Neuronal stem cell (in vitro differentiated cells): ENCODE data around the gene RASGEF1B.
A peak's percentile ranks its signal among the peaks of the same experiment; 100 is the strongest.

Experiments used
- DNase-seq: peaks from one replicate; pipeline ENCODE4 v3.0.0-alpha.2; 2013; ENCODE audit warnings: low spot score
- H2AFZ ChIP-seq: one replicate; pipeline ENCODE4 v1.6.1; 2013; ENCODE audit warnings: mild to moderate bottlenecking, low read length, inconsistent platforms
- H2AK5ac ChIP-seq: 2 replicates; pipeline ENCODE4 v1.6.1; 2013; ENCODE audit warnings: low read depth, mild to moderate bottlenecking, inconsistent platforms, low read length, moderate library complexity, mixed read lengths
- H2BK120ac ChIP-seq: 2 replicates; pipeline ENCODE4 v1.6.1; 2013; ENCODE audit warnings: low read depth, mild to moderate bottlenecking, inconsistent platforms, low read length, moderate library complexity, mixed read lengths
- H2BK12ac ChIP-seq: one replicate; pipeline ENCODE4 v1.6.1; 2013; ENCODE audit warnings: low read length, inconsistent platforms
- H2BK15ac ChIP-seq: 2 replicates; pipeline ENCODE4 v1.6.1; 2013; ENCODE audit warnings: mild to moderate bottlenecking, low read length, inconsistent platforms, mixed read lengths
- H2BK5ac ChIP-seq: one replicate; pipeline ENCODE4 v1.6.1; 2013; ENCODE audit warnings: inconsistent platforms, mild to moderate bottlenecking, low read length, moderate library complexity
- H3K14ac ChIP-seq: one replicate; pipeline ENCODE4 v1.6.1; 2013; ENCODE audit warnings: low read length, inconsistent platforms
- H3K18ac ChIP-seq: 2 replicates; pipeline ENCODE4 v1.6.1; 2013; ENCODE audit warnings: low read length, inconsistent platforms
- H3K23ac ChIP-seq: 2 replicates; pipeline ENCODE4 v1.6.1; 2013; ENCODE audit warnings: low read depth, mild to moderate bottlenecking, mixed read lengths, low read length, inconsistent platforms; ENCODE audit not compliant: poor library complexity
- H3K27ac ChIP-seq: replicated peaks from 3 replicates; pipeline ENCODE4 v1.5.1; 2013; ENCODE audit warnings: low read length, inconsistent platforms
- H3K27me3 ChIP-seq, 3 experiments: 2 replicates each; pipeline ENCODE4 v1.6.1; 2013; ENCODE audit warnings: low read length in 3 of 3, mild to moderate bottlenecking in 2 of 3, inconsistent platforms in 1 of 3, low read depth in 1 of 3, mixed read lengths in 1 of 3, moderate library complexity in 1 of 3; ENCODE audit not compliant: control insufficient read depth in 3 of 3, insufficient read depth in 3 of 3
- H3K36me3 ChIP-seq, 2 donors: replicated peaks in 1 of 2; 2 replicates each; pipeline ENCODE4 v1.6.1; 2013; ENCODE audit warnings: low read length in 2 of 2; ENCODE audit not compliant: control insufficient read depth in 2 of 2, insufficient read depth in 2 of 2
- H3K4ac ChIP-seq: 2 replicates; pipeline ENCODE4 v1.6.1; 2013; ENCODE audit warnings: inconsistent platforms, mild to moderate bottlenecking, low read length, moderate library complexity
- H3K4me1 ChIP-seq, 2 donors: 1 replicate in 1 of 2; 2 replicates in 1 of 2; pipeline ENCODE4 v1.6.1; 2013; ENCODE audit warnings: low read length in 2 of 2, low read depth in 1 of 2; ENCODE audit not compliant: control insufficient read depth in 2 of 2, insufficient read depth in 1 of 2
- H3K4me2 ChIP-seq: one replicate; pipeline ENCODE4 v1.6.1; 2013; ENCODE audit warnings: mild to moderate bottlenecking, low read length, inconsistent platforms; ENCODE audit not compliant: insufficient read depth, poor library complexity, severe bottlenecking
- H3K4me3 ChIP-seq, 2 donors: 2 replicates each; pipeline ENCODE4 v1.5.1; 2013; ENCODE audit warnings: low read length in 2 of 2, mild to moderate bottlenecking in 2 of 2, inconsistent platforms in 1 of 2, moderate library complexity in 1 of 2
- H3K79me1 ChIP-seq: one replicate; pipeline ENCODE4 v1.6.1; 2013; ENCODE audit warnings: low read depth, mild to moderate bottlenecking, inconsistent platforms, low read length, moderate library complexity
- H3K9ac ChIP-seq: one replicate; pipeline ENCODE4 v1.6.1; 2013; ENCODE audit warnings: mild to moderate bottlenecking, low read depth, low read length, inconsistent platforms; ENCODE audit not compliant: poor library complexity
- H3K9me3 ChIP-seq, 2 donors: replicated peaks in 1 of 2; 2 replicates each; pipeline versions ENCODE3 to v1.6.1; 2013; ENCODE audit warnings: low read length in 2 of 2, mild to moderate bottlenecking in 2 of 2, inconsistent platforms in 1 of 2, low read depth in 1 of 2, mixed read lengths in 1 of 2, moderate library complexity in 1 of 2; ENCODE audit not compliant: control insufficient read depth in 2 of 2, insufficient read depth in 1 of 2
- H4K8ac ChIP-seq: one replicate; pipeline ENCODE4 v1.6.1; 2013; ENCODE audit warnings: low read depth, mild to moderate bottlenecking, inconsistent platforms, low read length, moderate library complexity
- H4K91ac ChIP-seq: one replicate; pipeline ENCODE4 v1.6.1; 2013; ENCODE audit warnings: low read length, low read depth, mild to moderate bottlenecking, inconsistent platforms; ENCODE audit not compliant: poor library complexity
- WGBS, 2 donors: extraction: QIAGEN DNeasy Blood & Tissue Kit; methylation state at CpG; one replicate each; pipeline ENCODE4 v1.1.7; 2013; ENCODE audit warnings: missing lambda C conversion rate in 2 of 2, mixed read lengths in 1 of 2; ENCODE audit not compliant: insufficient read length in 2 of 2, insufficient replicate concordance in 1 of 2; ENCODE audit errors: extremely low coverage in 2 of 2; 5-methylcytosine and 5-hydroxymethylcytosine counted together

The RASGEF1B gene

GRCh38 chr4:81469781-81470455, 1.8 kb downstream of the RASGEF1B start:
- Histone ChIP-seq H3K4me3 (no peak overlapping the region), H3K27ac (no peak overlapping the region)
- no CpG with 5 or more reads among the region's 7 CpGs for WGBS, 2 donors

DNA sequence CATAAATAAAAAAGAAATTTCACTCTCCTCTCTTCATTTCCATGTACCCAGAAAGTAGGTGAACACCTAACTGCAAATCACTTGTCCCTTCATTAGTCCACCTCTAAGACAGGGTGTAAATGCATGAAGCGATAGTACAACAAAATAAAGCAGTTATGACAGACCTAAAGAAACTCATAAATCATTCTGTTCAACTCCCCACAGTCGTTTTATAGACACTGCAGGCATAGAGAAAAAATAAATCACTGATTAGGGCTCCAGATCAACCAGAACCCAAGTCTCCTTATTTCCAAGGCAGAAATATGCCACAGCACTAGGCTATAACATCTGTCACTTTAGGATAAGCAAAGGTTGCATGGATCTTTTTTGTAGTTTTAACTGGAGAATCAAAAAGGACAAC, 3.0 kb downstream of the RASGEF1B start:
- Histone ChIP-seq H3K4ac (no peak overlapping the region), H3K18ac (no peak overlapping the region), H3K4me2 (no peak overlapping the region), H3K36me3 (no peaks in the 10 kb centered on the region), H2BK5ac (no peak overlapping the region), H3K27me3 (peaks cover 0 to 43% (median 0%) of the 10 kb centered on the region in 3 experiments), H3K9ac (no peak overlapping the region), H3K4me3 (no peak overlapping the region), H3K4me1 (peaks cover 0 to 11% of the 10 kb centered on the region in 2 donors), H3K79me1 (no peaks in the 10 kb centered on the region), H3K23ac (no peak overlapping the region), H3K14ac (no peak overlapping the region), H2BK12ac (no peak overlapping the region), H2AK5ac (no peak overlapping the region), H4K91ac (no peak overlapping the region), H4K8ac (no peak overlapping the region), H2BK120ac (no peak overlapping the region), H2AFZ (no peak overlapping the region), H3K9me3 (no peaks in the 10 kb centered on the region), H2BK15ac (no peak overlapping the region), H3K27ac (no peak overlapping the region)
- WGBS, 2 donors, result no CpG with 5 or more reads among the region's 2 CpGs
- DNase-seq, result no peak

More at GRCh38 chr4:81469781-81470455, 1.8 kb downstream of the RASGEF1B start:
- Histone ChIP-seq H3K4me1 (peaks cover 0 to 11% of the 10 kb centered on the region in 2 donors), H4K91ac (no peak overlapping the region), H3K4me2 (peak overlapping the region; percentile 19), H3K23ac (no peak overlapping the region), H3K18ac (no peak overlapping the region), H3K79me1 (no peaks in the 10 kb centered on the region), H2BK120ac (no peak overlapping the region), H3K14ac (no peak overlapping the region), H2AFZ (no peak overlapping the region), H3K9ac (no peak overlapping the region), H4K8ac (no peak overlapping the region), H2AK5ac (no peak overlapping the region), H2BK12ac (no peak overlapping the region), H2BK15ac (no peak overlapping the region), H3K36me3 (no peaks in the 10 kb centered on the region), H3K4ac (no peak overlapping the region), H3K9me3 (no peaks in the 10 kb centered on the region), H2BK5ac (no peak overlapping the region), H3K27me3 (peaks cover 0 to 43% (median 0%) of the 10 kb centered on the region in 3 experiments)
- DNase-seq, result no peak

DNA sequence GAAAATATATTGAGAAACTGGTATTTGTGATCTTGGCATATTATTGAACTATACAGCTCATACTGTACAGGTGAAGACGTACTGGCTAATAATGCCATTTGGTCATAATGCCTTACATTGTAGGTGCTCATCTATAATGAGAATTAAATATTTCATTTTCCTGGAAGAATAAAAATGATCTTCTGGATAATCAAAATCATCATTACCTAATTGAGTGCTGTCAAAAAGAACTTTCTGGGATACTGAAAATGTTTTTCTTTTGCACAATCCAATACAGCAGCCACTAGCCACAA, 4.1 kb downstream of the RASGEF1B start:
- Histone ChIP-seq H3K4me2 (no peak overlapping the region), H2AFZ (no peak overlapping the region), H3K9ac (no peak overlapping the region), H3K18ac (no peak overlapping the region), H3K23ac (no peak overlapping the region), H4K91ac (no peak overlapping the region), H3K9me3 (no peaks in the 10 kb centered on the region), H3K27me3 (peaks cover 0 to 36% (median 0%) of the 10 kb centered on the region in 3 experiments), H2BK120ac (no peak overlapping the region), H4K8ac (no peak overlapping the region), H3K79me1 (no peaks in the 10 kb centered on the region), H3K36me3 (no peaks in the 10 kb centered on the region), H3K4me1 (peaks cover 0 to 11% of the 10 kb centered on the region in 2 donors), H2AK5ac (no peak overlapping the region), H3K27ac (no peak overlapping the region), H3K4me3 (no peak overlapping the region), H3K4ac (no peak overlapping the region), H2BK12ac (no peak overlapping the region), H3K14ac (no peak overlapping the region), H2BK15ac (no peak overlapping the region), H2BK5ac (no peak overlapping the region)
- no CpG with 5 or more reads among the region's 1 CpG for WGBS, 2 donors
- DNase-seq, result no peak

DNA sequence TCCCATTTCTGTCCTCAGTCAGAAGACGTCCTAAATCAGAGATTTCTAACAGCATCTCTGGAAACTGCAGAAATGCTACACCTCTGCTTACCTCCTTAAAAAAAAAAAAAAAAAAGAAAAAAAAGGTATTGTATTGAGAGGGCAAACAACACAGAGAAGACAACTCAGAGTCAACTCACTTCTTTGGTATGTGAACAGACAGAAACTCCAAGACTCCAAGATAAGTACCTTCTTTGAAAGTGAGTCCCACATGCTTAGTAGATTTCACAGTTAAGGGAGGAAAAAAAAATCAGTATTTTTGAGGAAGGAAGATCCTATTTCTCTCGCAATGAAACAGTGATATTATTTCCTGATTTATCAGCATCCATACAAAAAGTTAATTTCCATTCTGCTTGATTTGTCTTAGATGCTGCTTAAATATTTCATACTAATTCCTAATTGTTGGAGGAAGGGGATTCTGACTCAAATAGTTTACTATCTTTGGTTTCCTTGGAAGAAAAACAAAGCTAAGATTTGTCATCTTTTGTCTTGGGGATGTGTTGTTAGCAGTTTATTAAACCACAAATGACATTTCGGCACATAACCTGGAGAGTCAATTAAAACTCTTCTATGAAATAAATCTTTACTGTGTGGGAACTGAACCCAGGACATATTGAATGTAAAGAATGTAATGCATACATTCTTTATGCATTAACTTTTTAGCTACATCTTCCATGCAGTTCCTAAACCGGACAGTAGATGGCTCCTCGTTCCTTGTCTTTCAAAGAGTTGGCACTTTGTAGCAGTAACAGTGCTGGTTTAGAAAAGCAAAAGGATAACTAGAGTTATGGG, 4.7 kb downstream of the RASGEF1B start:
- H3K36me3 ChIP-seq, result no peaks in the 10 kb centered on the region
- no peak overlapping the region for H2BK120ac ChIP-seq
- no peak overlapping the region for H3K4ac ChIP-seq
- no peaks in the 10 kb centered on the region for H3K79me1 ChIP-seq
- H3K27ac ChIP-seq, result no peak overlapping the region
- H4K8ac ChIP-seq, result no peak overlapping the region
- WGBS, 2 donors, result no CpG with 5 or more reads among the region's 5 CpGs
- peak; percentile 82 for DNase-seq
- no peak overlapping the region for H2AFZ ChIP-seq
- no peak overlapping the region for H4K91ac ChIP-seq
- no peak overlapping the region for H2BK15ac ChIP-seq
- no peaks in the 10 kb centered on the region for H3K9me3 ChIP-seq
- H2AK5ac ChIP-seq, result no peak overlapping the region
- no peak overlapping the region for H3K9ac ChIP-seq
- H3K18ac ChIP-seq, result no peak overlapping the region
- H2BK5ac ChIP-seq, result no peak overlapping the region
- peaks cover 0 to 7% of the 10 kb centered on the region in 2 donors for H3K4me1 ChIP-seq
- no peak overlapping the region for H3K4me2 ChIP-seq
- no peak overlapping the region for H3K4me3 ChIP-seq
- H2BK12ac ChIP-seq, result no peak overlapping the region
- peaks cover 0 to 30% (median 0%) of the 10 kb centered on the region in 3 experiments for H3K27me3 ChIP-seq
- H3K23ac ChIP-seq, result no peak overlapping the region
- no peak overlapping the region for H3K14ac ChIP-seq
